Activated gamma-delta T cell treated with anti-CD3 and anti-CD28 coated beads, Interleukin-2, amount 50 U/mL, for 16 hours (primary cell): Measurements from ENCODE around the gene BCOR.

ENCODE experiments used
- DNase-seq: peaks from one replicate; pipeline ENCODE4 v3.0.0-alpha.2; 2020; ENCODE audit warnings: low read depth

Gene BCOR

GRCh38 chrX:40003428-40004245 is 94.1 kb downstream of the BCOR start:
- DNase-seq: no peak

GRCh38 chrX:40003071-40003427 is 94.7 kb downstream of the BCOR start:
- no peak for DNase-seq
